Measurements from ENCODE around the gene MFAP4. TPM values are rescaled to one million over a fixed set of nuclear protein-coding genes. Genes with fewer than 3 reads are reported as not detected.

MFAP4 gene
- total and polyA plus RNA-seq, 8 donors = 1.2 to 25.5 (median 11.5) TPM

DNA sequence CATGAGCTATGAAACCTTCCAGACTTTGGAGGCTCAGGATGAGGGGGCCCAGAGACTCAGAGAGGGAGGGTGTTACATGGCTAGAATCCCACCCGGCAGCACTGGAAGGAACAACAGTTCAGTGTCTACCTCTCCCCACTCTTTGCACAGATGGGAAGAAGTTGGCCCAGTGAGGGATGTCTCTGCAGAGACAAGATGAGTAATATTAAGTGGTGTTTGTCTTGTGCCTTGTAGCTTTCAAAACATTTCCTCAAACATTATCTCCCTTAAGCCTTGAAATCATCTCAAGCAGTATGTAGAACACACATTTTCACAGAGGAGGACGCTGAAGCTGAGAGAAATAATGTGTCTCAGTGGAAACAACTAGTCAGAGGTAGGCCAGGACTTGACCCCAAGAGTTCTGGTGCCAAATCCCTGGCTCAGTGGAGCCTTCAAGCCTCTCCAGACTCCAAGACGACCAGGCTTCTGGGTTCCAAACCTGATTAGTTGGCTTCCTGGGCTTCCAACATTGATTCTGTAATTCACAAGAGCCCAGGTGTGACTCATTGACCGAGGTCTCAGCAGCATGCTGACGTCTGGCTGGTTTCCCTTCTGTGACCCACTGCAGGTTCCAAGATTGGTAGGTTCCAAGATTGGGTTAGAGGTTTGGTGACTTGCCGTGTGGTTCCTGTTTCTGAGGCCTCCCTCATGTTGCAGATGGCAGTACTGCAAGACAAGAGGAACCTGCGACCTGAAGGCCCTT, 31.4 kb upstream of the MFAP4 start:
- peak in 1 of 6 donors; percentile 21 for DNase-seq
- Histone ChIP-seq H3K9me3 (no peaks in the 10 kb centered on the region), H3K27me3 (no peaks in the 10 kb centered on the region), H3K4me1 (no peaks in the 10 kb centered on the region), H3K27ac (no peak overlapping the region), H3K4me3 (no peak overlapping the region), H3K36me3 (no peaks in the 10 kb centered on the region)
- peak in 2 of 4 donors; percentile 12 to 28 for ATAC-seq
- TF ChIP-seq, protein P1, sequence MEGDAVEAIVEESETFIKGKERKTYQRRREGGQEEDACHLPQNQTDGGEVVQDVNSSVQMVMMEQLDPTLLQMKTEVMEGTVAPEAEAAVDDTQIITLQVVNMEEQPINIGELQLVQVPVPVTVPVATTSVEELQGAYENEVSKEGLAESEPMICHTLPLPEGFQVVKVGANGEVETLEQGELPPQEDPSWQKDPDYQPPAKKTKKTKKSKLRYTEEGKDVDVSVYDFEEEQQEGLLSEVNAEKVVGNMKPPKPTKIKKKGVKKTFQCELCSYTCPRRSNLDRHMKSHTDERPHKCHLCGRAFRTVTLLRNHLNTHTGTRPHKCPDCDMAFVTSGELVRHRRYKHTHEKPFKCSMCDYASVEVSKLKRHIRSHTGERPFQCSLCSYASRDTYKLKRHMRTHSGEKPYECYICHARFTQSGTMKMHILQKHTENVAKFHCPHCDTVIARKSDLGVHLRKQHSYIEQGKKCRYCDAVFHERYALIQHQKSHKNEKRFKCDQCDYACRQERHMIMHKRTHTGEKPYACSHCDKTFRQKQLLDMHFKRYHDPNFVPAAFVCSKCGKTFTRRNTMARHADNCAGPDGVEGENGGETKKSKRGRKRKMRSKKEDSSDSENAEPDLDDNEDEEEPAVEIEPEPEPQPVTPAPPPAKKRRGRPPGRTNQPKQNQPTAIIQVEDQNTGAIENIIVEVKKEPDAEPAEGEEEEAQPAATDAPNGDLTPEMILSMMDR (IDR thresholded peaks at IDR 0.05) = no peak
- WGBS, 2 donors = 51 to 63% methylated on average over 7 of the region's 7 CpGs
- no peak for FAIRE-seq
- intact Hi-C loops (cut with DNase I) = loop anchor here in 1 of 3 donors (10.0 kb wide), 1 partner anchor 54 kb away; the partner anchor contains the start of gene B9D1

GRCh38 chr17:19417611-19418010, 30.6 kb upstream of the MFAP4 start:
- intact Hi-C loops (cut with DNase I) = loop anchor here in 1 of 3 donors (10.0 kb wide), 1 partner anchor 53 kb away; the partner anchor contains the start of gene B9D1
- Histone ChIP-seq H3K27me3 (no peaks in the 10 kb centered on the region), H3K36me3 (no peaks in the 10 kb centered on the region), H3K4me3 (no peak overlapping the region), H3K27ac (no peak overlapping the region), H3K9me3 (no peaks in the 10 kb centered on the region), H3K4me1 (no peaks in the 10 kb centered on the region)
- no peak for ATAC-seq
- TF ChIP-seq, protein P1 (IDR thresholded peaks at IDR 0.05) = no peak
- WGBS, 2 donors = 46 to 58% methylated on average over 3 of the region's 3 CpGs
- no peak for DNase-seq
- FAIRE-seq = no peak

GRCh38 chr17:19415806-19416775, 29.1 kb upstream of the MFAP4 start:
- H3K4me1 ChIP-seq = no peaks in the 10 kb centered on the region
- no peaks in the 10 kb centered on the region for H3K27me3 ChIP-seq
- no peaks in the 10 kb centered on the region for H3K36me3 ChIP-seq
- ATAC-seq (no peak), DNase-seq (peak in 1 of 6 donors; percentile 50), FAIRE-seq (no peak)
- WGBS, 2 donors = 72 to 76% methylated on average over 18 of the region's 18 CpGs
- no peaks in the 10 kb centered on the region for H3K9me3 ChIP-seq
- H3K4me3 ChIP-seq = no peak overlapping the region
- intact Hi-C loops (cut with DNase I) = loop anchor here in 1 of 3 donors (10.0 kb wide), 1 partner anchor 51 kb away; the partner anchor contains the start of gene B9D1
- TF ChIP-seq, protein P1 (IDR thresholded peaks at IDR 0.05) = no peak
- H3K27ac ChIP-seq = no peak overlapping the region

DNA sequence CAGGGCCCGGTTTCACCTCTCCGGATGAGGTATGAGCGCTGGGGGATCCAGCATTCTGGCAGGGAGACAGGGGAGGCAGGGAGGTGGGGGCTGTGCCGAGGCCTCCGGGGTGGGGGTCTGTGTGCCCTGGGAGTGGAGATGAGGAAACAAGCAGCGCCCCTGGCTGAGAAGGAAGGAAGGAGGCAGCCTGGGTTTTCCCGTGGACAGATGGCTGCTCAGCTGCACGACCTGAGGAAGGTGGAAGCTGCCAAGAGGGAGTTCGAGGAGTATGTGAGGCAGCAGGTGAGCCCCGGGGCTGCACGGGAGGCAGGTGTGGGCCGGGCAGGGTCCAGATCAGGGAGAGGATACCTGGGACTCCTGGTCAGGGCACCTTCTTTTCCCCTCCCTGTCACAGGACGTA, 28.3 kb upstream of the MFAP4 start:
- no peak for ATAC-seq
- intact Hi-C loops (cut with DNase I) = loop anchor here in 1 of 3 donors (10.0 kb wide), 1 partner anchor 51 kb away; the partner anchor contains the start of gene B9D1
- DNase-seq = no peak
- no peak overlapping the region for H3K4me3 ChIP-seq
- H3K36me3 ChIP-seq = no peaks in the 10 kb centered on the region
- no peak for FAIRE-seq
- H3K27me3 ChIP-seq = no peaks in the 10 kb centered on the region
- 51 to 58% methylated on average over 11 to 13 of the region's 13 CpGs for WGBS, 2 donors
- H3K4me1 ChIP-seq = no peaks in the 10 kb centered on the region
- no peaks in the 10 kb centered on the region for H3K9me3 ChIP-seq
- TF ChIP-seq, protein P1 (IDR thresholded peaks at IDR 0.05) = no peak
- H3K27ac ChIP-seq = no peak overlapping the region
